HEK293T (cell line): ENCODE data around the gene RNF224.

Experiments used
- BHLHE40 ChIP-seq: fragments of 450-650 bp; IDR thresholded peaks from 2 replicates; pipeline ENCODE4 v1.6.1; 2016; ENCODE audit warnings: mild to moderate bottlenecking, moderate library complexity, borderline replicate concordance
- FOXM1 ChIP-seq: fragments of 450-650 bp; IDR thresholded peaks from 2 replicates; pipeline ENCODE4 v1.6.1; 2017; ENCODE audit warnings: mild to moderate bottlenecking, borderline replicate concordance
- SP1 ChIP-seq: fragments of 450-650 bp; IDR thresholded peaks from 2 replicates; pipeline ENCODE4 v1.6.1; 2017

- TF ChIP-seq FOXM1: no peak
- no peak for TF ChIP-seq BHLHE40
- no peak for TF ChIP-seq SP1
Measured at GRCh38 chr9:137214620-137215019, 12.7 kb upstream of the RNF224 start.
